Vagina (tissue), 2 donors: ENCODE results near the gene TMEM39B. TPM values are rescaled to one million over a fixed set of nuclear protein-coding genes. Genes with fewer than 3 reads are reported as not detected.
A peak's percentile ranks its signal among the peaks of the same experiment; 100 is the strongest.

Experiments used
- DNase-seq, 2 donors: peaks; one replicate each; pipeline ENCODE4 v3.0.0-alpha.2; 2017; ENCODE audit errors: extremely low spot score in 2 of 2
- H3K27ac ChIP-seq: fragments of 200-600 bp; sonication (generic); one replicate; pipeline ENCODE4 v1.5.1; 2019
- H3K27me3 ChIP-seq: fragments of 200-600 bp; sonication (generic); one replicate; pipeline ENCODE4 v1.5.1; 2019
- H3K36me3 ChIP-seq, 2 donors: fragments of 200-600 bp; sonication (generic); one replicate each; pipeline ENCODE4 v1.5.1; 2017 to 2019
- H3K4me1 ChIP-seq: fragments of 200-600 bp; sonication (generic); one replicate; pipeline ENCODE4 v1.5.1; 2019
- H3K4me3 ChIP-seq, 2 donors: fragments of 200-600 bp; sonication (generic); 1 replicate in 1 of 2; 2 replicates in 1 of 2; pipeline ENCODE4 v1.5.1; 2016 to 2019
- H3K9me3 ChIP-seq: fragments of 200-600 bp; sonication (generic); one replicate; pipeline ENCODE4 v1.5.1; 2019
- POLR2A ChIP-seq, 2 donors: fragments of 450-650 bp; IDR thresholded peaks; one replicate each; pipeline ENCODE4 v1.6.1; 2017; ENCODE audit warnings: antibody characterized with exemption in 2 of 2, mild to moderate bottlenecking in 2 of 2, moderate library complexity in 2 of 2
- POLR2AphosphoS5 ChIP-seq, 2 donors: sonication (generic); formaldehyde crosslinking; IDR thresholded peaks; one replicate each; pipeline ENCODE4 v1.9.0; 2017; ENCODE audit warnings: antibody characterized with exemption in 2 of 2, mild to moderate bottlenecking in 2 of 2, low read depth in 1 of 2; ENCODE audit not compliant: insufficient read depth in 1 of 2
- intact Hi-C: fragments of 100-400 bp; cut with DNase I; formaldehyde crosslinking; loops from one replicate; pipeline ENCODE4 v1.15.1; 2023
- total RNA-seq: library from RNA; depleted of rRNA; stranded (reverse); fragments of >200 nt; gene quantifications from one replicate; pipeline ENCODE4 v1.2.3, GENCODE V29; 2016
- TF ChIP-seq, protein P1 (sequence below), 3 experiments: fragments of 450-650 bp in 2 of 3; fragments of 200-600 bp in 1 of 3; sonication (generic) in 1 of 3; IDR thresholded peaks; one replicate each; pipeline ENCODE4 v1.5.1; 2017 to 2019; ENCODE audit warnings: antibody characterized with exemption in 3 of 3, mild to moderate bottlenecking in 2 of 3, moderate library complexity in 2 of 3

Gene TMEM39B
- 8.3 TPM for total RNA-seq

DNA sequence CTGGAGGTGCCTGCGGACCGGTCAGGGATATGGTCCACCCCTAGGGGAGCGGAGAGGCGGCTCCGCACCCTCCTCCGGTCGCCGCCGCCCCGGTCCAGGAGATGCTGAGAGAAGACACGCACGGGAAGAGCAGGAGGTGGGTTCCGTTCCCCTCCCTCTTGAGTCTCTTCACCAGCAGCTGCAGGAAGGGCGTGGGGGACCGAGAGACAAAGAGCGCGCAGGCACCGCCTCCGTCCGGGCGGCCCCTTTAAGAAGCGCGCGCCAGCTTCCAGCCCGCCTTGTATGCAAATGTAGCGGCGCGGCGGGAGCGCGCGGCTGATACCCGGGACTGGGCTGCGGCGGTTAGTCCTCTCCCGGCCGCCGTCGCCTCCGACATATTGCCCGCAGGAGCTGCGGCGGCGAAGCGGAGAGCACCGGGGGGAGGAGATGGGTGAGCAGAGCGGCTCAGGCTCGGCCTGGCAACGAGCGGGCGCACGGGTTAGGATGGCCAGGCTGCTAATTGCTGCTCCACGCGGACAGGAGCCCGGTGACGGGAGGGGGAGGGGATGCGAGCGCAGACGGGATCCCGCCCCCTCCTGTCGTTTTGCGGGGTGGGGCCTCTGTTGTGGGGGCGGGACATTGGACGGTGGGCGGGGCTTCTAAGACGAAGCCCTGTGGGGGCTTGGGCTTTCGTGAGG, at the start of gene TMEM39B:
TSS of gene TMEM39B (plus strand) at position 318 of the 677 bp plus-strand sequence. CDS start at position 427, 109 bp downstream.
- no peaks in the 10 kb centered on the region for H3K9me3 ChIP-seq
- peak within 1 kb of the TSS; percentile 90 for H3K27ac ChIP-seq
- peaks cover 0 to 28% of the 10 kb centered on the region in 2 donors for H3K36me3 ChIP-seq
- DNase-seq: peak in 1 of 2 donors; percentile 95
- TF ChIP-seq POLR2AphosphoS5 (IDR thresholded peaks at IDR 0.05; ENCODE audit: insufficient read depth in 1 of 2, low read depth in 1 of 2): peak; percentile 89 to 95
- TF ChIP-seq POLR2A (IDR thresholded peaks at IDR 0.05): peak in 1 of 2 donors; percentile 15
- TF ChIP-seq, protein P1, sequence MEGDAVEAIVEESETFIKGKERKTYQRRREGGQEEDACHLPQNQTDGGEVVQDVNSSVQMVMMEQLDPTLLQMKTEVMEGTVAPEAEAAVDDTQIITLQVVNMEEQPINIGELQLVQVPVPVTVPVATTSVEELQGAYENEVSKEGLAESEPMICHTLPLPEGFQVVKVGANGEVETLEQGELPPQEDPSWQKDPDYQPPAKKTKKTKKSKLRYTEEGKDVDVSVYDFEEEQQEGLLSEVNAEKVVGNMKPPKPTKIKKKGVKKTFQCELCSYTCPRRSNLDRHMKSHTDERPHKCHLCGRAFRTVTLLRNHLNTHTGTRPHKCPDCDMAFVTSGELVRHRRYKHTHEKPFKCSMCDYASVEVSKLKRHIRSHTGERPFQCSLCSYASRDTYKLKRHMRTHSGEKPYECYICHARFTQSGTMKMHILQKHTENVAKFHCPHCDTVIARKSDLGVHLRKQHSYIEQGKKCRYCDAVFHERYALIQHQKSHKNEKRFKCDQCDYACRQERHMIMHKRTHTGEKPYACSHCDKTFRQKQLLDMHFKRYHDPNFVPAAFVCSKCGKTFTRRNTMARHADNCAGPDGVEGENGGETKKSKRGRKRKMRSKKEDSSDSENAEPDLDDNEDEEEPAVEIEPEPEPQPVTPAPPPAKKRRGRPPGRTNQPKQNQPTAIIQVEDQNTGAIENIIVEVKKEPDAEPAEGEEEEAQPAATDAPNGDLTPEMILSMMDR (IDR thresholded peaks at IDR 0.05): peak in 1 of 3 experiments; percentile 20
- H3K4me1 ChIP-seq: peaks cover 19% of the 10 kb centered on the region
- no peaks in the 10 kb centered on the region for H3K27me3 ChIP-seq
- peak within 1 kb of the TSS; percentile 68 to 78 for H3K4me3 ChIP-seq
- intact Hi-C loops: no loop called here

DNA sequence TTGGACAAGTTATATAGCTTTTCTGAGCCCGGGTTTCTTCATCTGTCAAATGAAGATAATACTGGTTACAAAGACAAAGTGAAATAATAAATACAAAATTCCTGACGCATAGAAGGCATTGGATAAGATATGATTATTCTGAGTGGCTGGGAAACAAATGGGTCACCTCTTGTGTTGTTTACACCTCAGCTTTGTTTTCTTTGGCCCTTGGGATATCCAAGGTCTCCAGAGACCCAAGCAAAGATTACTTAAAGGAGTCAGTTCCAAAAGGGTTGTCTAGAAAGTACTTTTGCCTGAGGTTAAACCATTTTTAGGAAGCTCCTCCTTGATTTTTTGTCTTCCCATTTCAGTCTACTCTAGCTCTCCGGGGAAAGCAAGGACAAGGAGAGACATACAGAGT, 49.4 kb upstream of the TMEM39B start:
- no peaks in the 10 kb centered on the region for H3K36me3 ChIP-seq
- H3K27me3 ChIP-seq: no peaks in the 10 kb centered on the region
- no peak overlapping the region for H3K4me3 ChIP-seq
- intact Hi-C loops: no loop called here
- no peak for DNase-seq
- H3K27ac ChIP-seq: no peak overlapping the region
- no peak for TF ChIP-seq POLR2A (IDR thresholded peaks at IDR 0.05)
- no peak for TF ChIP-seq POLR2AphosphoS5 (IDR thresholded peaks at IDR 0.05; ENCODE audit: insufficient read depth in 1 of 2, low read depth in 1 of 2)
- TF ChIP-seq, protein P1 (IDR thresholded peaks at IDR 0.05): no peak
- no peaks in the 10 kb centered on the region for H3K9me3 ChIP-seq
- H3K4me1 ChIP-seq: peaks cover 93% of the 10 kb centered on the region

DNA sequence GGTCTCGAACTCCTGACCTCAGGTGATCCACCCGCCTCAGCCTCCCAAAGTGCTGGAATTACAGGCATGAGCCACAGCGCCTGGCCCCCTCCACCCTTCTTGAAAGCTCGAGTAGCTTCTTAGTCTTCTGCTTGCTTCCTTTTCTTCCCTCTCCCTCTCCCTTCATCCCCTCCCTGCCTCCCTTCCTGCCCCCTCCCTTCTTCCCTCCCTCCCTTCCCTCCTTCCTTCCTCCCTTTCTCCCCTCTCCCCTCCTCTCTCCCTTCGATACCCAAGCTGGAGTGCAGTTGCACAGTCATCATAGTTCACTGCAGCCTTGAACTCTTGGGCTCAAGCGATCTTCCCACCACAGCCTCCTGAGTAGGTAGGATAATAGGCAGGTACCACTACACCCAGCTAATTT, 47.2 kb upstream of the TMEM39B start:
- H3K9me3 ChIP-seq: no peaks in the 10 kb centered on the region
- H3K4me3 ChIP-seq: no peak overlapping the region
- DNase-seq: no peak
- H3K27me3 ChIP-seq: no peaks in the 10 kb centered on the region
- no peak overlapping the region for H3K27ac ChIP-seq
- peaks cover 83% of the 10 kb centered on the region for H3K4me1 ChIP-seq
- TF ChIP-seq POLR2AphosphoS5 (IDR thresholded peaks at IDR 0.05; ENCODE audit: insufficient read depth in 1 of 2, low read depth in 1 of 2) (no peak), POLR2A (IDR thresholded peaks at IDR 0.05) (no peak)
- TF ChIP-seq, protein P1 (IDR thresholded peaks at IDR 0.05): no peak
- no peaks in the 10 kb centered on the region for H3K36me3 ChIP-seq
- intact Hi-C loops: no loop called here

DNA sequence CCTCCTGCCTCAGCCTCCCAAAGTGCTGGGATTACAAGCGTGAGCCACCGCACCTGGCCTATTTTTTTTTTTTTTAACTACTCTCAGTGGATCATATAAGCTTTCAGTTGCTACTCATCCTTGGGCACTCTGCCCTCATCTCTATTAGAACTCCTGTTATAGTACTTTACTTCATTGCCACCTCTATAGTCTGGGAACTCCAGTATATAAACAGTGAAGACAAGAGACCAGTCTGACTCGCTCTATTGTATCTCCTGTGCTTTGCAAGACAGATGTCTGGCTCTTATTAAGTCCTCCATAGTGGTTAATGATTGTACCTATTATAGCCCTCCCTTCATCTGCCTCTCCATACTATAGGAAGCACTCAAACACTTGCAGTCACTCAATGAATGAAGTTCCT, 44.0 kb upstream of the TMEM39B start:
- no peaks in the 10 kb centered on the region for H3K9me3 ChIP-seq
- no peak overlapping the region for H3K27ac ChIP-seq
- no peak for DNase-seq
- intact Hi-C loops: no loop called here
- H3K36me3 ChIP-seq: peaks cover 0 to 8% of the 10 kb centered on the region in 2 donors
- peaks cover 82% of the 10 kb centered on the region for H3K4me1 ChIP-seq
- TF ChIP-seq POLR2A (IDR thresholded peaks at IDR 0.05): no peak
- TF ChIP-seq, protein P1 (IDR thresholded peaks at IDR 0.05): no peak
- H3K4me3 ChIP-seq: no peak overlapping the region
- H3K27me3 ChIP-seq: no peaks in the 10 kb centered on the region

DNA sequence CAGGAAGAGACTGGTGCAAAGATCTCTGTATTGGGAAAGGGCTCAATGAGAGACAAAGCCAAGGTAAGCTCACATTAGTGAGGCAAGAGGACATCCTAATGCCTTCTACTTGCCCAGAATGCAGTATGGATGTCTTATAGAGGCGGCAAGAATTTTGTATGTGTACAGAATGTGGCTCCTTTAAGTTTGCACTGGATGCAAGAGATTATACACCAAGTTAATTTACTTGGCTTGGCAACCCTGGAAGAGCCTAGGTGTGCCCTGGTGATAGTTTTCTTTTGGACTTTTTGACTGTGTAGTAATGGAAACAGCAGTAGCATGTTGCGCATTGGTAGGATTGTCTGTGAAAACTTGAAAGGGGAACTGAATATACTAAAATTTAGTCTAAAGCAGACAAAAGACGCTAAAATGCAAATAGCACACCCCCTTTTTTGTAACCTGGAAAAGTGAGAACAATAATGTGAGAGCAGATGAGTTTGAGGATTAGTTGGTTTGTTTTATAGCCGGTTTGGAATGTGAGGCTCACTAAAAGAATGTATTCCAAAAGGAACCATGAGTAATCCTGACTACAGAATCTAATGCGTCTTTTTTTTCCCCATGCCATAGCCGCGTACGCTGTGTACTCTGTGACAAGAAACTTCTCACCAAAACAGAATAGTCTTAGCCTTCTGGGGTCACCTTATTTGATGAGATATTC, 41.0 kb upstream of the TMEM39B start:
- TF ChIP-seq POLR2A (IDR thresholded peaks at IDR 0.05) (no peak), POLR2AphosphoS5 (IDR thresholded peaks at IDR 0.05; ENCODE audit: insufficient read depth in 1 of 2, low read depth in 1 of 2) (peak in 1 of 2 donors; percentile 49)
- no peak for DNase-seq
- H3K9me3 ChIP-seq: no peaks in the 10 kb centered on the region
- H3K4me3 ChIP-seq: no peak overlapping the region
- intact Hi-C loops: no loop called here
- H3K4me1 ChIP-seq: peaks cover 52% of the 10 kb centered on the region
- peaks cover 0 to 25% of the 10 kb centered on the region in 2 donors for H3K36me3 ChIP-seq
- H3K27me3 ChIP-seq: no peaks in the 10 kb centered on the region
- peak overlapping the region; percentile 4 for H3K27ac ChIP-seq
